Measurements from ENCODE around the gene ST6GALNAC2.
"Not testable (repeated sequence)": the region's sequence is repeated elsewhere in the genome, so short reads cannot be mapped to it uniquely, and the experiment has no call there.

Gene ST6GALNAC2

DNA sequence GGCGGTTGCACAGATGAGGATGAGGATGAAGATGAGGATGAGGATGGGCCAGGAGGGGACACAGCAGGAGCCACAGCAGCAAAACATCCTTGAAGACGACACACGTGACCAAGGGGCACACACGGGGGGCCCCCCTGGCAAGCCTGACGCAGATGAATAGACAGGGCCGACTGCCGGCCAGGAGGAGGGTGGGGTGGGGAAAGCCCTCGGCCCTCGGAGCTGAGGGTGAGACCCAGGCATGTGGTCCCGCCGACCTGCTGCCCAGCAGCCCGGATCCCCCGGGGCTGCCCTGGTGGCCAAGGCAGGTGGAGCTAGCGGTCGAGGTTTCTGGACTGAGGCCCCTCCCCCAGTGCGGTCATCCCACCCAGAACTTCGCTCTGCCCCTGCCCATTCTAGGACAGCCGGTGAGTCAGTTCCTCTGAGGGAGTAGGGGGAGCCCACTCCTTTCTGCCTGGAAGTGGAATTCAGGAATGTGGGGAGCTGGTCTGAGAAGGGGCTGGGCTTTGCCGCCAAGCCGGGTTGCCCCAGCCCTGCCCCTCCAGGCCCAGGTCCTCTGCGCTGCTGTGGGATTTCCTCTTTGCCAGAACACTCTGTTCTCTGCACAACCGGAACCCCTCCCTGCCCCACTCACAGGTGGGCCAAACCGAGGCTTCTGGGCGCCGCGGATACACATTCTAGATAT is 58.1 kb downstream of the ST6GALNAC2 start (continued):
- TF ChIP-seq GLIS1 (tag by site-specific recombination; IDR thresholded peaks at IDR 0.05) (peak; percentile 81), EGR2 (tag by site-specific recombination; IDR thresholded peaks at IDR 0.05; ENCODE audit: low read depth) (peak; percentile 43; the same call in 1 of the 2 replicates), ZIC2 (tag by site-specific recombination; IDR thresholded peaks at IDR 0.05) (peak; percentile 50), TRIM28 (IDR thresholded peaks at IDR 0.05; ENCODE audit: borderline replicate concordance, low read length) (no peak)
- TF ChIP-seq, protein P1, sequence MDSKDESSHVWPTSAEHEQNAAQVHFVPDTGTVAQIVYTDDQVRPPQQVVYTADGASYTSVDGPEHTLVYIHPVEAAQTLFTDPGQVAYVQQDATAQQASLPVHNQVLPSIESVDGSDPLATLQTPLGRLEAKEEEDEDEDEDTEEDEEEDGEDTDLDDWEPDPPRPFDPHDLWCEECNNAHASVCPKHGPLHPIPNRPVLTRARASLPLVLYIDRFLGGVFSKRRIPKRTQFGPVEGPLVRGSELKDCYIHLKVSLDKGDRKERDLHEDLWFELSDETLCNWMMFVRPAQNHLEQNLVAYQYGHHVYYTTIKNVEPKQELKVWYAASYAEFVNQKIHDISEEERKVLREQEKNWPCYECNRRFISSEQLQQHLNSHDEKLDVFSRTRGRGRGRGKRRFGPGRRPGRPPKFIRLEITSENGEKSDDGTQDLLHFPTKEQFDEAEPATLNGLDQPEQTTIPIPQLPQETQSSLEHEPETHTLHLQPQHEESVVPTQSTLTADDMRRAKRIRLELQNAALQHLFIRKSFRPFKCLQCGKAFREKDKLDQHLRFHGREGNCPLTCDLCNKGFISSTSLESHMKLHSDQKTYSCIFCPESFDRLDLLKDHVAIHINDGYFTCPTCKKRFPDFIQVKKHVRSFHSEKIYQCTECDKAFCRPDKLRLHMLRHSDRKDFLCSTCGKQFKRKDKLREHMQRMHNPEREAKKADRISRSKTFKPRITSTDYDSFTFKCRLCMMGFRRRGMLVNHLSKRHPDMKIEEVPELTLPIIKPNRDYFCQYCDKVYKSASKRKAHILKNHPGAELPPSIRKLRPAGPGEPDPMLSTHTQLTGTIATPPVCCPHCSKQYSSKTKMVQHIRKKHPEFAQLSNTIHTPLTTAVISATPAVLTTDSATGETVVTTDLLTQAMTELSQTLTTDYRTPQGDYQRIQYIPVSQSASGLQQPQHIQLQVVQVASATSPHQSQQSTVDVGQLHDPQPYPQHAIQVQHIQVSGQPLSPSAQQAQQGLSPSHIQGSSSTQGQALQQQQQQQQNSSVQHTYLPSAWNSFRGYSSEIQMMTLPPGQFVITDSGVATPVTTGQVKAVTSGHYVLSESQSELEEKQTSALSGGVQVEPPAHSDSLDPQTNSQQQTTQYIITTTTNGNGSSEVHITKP (tag by site-specific recombination; IDR thresholded peaks at IDR 0.05): peak; percentile 34; the same call in 1 of the 2 replicates
- TF ChIP-seq, protein P2, sequence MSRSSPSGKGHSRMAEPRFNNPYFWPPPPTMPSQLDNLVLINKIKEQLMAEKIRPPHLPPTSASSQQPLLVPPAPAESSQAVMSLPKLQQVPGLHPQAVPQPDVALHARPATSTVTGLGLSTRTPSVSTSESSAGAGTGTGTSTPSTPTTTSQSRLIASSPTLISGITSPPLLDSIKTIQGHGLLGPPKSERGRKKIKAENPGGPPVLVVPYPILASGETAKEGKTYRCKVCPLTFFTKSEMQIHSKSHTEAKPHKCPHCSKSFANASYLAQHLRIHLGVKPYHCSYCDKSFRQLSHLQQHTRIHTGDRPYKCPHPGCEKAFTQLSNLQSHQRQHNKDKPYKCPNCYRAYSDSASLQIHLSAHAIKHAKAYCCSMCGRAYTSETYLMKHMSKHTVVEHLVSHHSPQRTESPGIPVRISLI (tag by site-specific recombination; IDR thresholded peaks at IDR 0.05): no peak
- TF ChIP-seq, protein P3, sequence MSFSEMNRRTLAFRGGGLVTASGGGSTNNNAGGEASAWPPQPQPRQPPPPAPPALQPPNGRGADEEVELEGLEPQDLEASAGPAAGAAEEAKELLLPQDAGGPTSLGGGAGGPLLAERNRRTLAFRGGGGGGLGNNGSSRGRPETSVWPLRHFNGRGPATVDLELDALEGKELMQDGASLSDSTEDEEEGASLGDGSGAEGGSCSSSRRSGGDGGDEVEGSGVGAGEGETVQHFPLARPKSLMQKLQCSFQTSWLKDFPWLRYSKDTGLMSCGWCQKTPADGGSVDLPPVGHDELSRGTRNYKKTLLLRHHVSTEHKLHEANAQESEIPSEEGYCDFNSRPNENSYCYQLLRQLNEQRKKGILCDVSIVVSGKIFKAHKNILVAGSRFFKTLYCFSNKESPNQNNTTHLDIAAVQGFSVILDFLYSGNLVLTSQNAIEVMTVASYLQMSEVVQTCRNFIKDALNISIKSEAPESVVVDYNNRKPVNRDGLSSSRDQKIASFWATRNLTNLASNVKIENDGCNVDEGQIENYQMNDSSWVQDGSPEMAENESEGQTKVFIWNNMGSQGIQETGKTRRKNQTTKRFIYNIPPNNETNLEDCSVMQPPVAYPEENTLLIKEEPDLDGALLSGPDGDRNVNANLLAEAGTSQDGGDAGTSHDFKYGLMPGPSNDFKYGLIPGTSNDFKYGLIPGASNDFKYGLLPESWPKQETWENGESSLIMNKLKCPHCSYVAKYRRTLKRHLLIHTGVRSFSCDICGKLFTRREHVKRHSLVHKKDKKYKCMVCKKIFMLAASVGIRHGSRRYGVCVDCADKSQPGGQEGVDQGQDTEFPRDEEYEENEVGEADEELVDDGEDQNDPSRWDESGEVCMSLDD (tag by site-specific recombination; IDR thresholded peaks at IDR 0.05): peak; percentile 46; the same call in 1 of the 2 replicates

DNA sequence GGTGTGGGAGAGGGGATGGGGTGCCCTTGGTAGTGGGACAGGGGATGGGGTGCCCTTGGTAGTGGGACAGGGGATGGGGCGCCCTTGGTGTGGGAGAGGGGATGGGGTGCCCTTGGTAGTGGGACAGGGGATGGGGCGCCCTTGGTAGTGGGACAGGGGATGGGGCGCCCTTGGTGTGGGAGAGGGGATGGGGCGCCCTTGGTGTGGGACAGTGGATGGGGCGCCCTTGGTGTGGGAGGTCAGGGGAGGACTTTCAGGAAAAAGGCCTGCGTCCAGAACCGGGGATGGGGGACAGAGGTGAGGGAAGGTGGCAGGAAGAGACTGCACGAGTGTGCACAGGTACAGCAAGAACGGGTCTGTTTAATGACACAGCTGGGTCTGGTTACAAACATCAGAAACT is 58.6 kb downstream of the ST6GALNAC2 start:
- not testable (repeated sequence) for H3K4me3 ChIP-seq (ENCODE audit: low read depth, low read length); H3K36me3 ChIP-seq (ENCODE audit: control insufficient read depth in 2 of 2, insufficient read depth in 1 of 2, low read length in 2 of 2); H3K27ac ChIP-seq (ENCODE audit: extremely low read depth, low read depth, low read length); H3K9me3 ChIP-seq (ENCODE audit: control insufficient read depth, insufficient read depth, low read depth, low read length)
- ChIA-PET POLR2A (interaction anchor here (2.0 kb wide), 1 partner anchor 30 kb away, joined by 5 read pairs; no protein-coding TSS in a partner anchor), CTCF (interaction anchor here (1.2 to 2.4 kb wide), 2 partner anchors 19 to 60 kb away, joined by 4 to 21 read pairs; no protein-coding TSS in a partner anchor)
- peaks cover 16% of the 10 kb centered on the region for H3K4me1 ChIP-seq (ENCODE audit: control insufficient read depth, insufficient read depth, low read length)

DNA sequence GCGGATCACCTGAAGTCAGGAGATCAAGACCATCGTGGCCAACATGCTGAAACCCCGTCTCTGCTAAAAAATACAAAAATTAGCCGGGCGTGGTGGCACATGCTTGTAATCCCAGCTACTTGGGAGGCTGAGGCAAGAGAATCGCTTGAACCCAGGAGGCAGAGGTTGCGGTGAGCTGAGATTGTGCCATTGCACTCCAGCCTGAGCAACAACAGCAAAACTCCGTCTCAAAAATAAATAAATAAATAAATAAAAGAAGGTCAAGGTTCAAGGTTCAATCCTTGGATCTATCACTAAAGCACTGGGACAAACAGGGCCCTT is 60.2 kb downstream of the ST6GALNAC2 start:
- H3K4me3 ChIP-seq (ENCODE audit: low read depth, low read length); POLR2A ChIA-PET; H3K9me3 ChIP-seq (ENCODE audit: control insufficient read depth, insufficient read depth, low read depth, low read length); H3K36me3 ChIP-seq (ENCODE audit: control insufficient read depth in 2 of 2, insufficient read depth in 1 of 2, low read length in 2 of 2): not testable (repeated sequence)
- CTCF ChIA-PET: interaction anchor here (0.7 to 7.2 kb wide), 10 partner anchors 15 to 530 kb away, joined by 3 to 87 read pairs (median 26); no protein-coding TSS in a partner anchor
- TF ChIP-seq, protein P4, sequence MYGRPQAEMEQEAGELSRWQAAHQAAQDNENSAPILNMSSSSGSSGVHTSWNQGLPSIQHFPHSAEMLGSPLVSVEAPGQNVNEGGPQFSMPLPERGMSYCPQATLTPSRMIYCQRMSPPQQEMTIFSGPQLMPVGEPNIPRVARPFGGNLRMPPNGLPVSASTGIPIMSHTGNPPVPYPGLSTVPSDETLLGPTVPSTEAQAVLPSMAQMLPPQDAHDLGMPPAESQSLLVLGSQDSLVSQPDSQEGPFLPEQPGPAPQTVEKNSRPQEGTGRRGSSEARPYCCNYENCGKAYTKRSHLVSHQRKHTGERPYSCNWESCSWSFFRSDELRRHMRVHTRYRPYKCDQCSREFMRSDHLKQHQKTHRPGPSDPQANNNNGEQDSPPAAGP (tag by site-specific recombination; IDR thresholded peaks at IDR 0.05): 0 out of 2 replicates have a peak, but pooled peaks have one; percentile 7
- TF ChIP-seq KLF7 (tag by site-specific recombination; IDR thresholded peaks at IDR 0.05; ENCODE audit: borderline replicate concordance): 0 out of 2 replicates have a peak, but pooled peaks have one; percentile 21
- H3K27ac ChIP-seq (ENCODE audit: extremely low read depth, low read depth, low read length): peak overlapping the region; percentile 68; the same call in 1 of the 2 replicates
- peaks cover 16% of the 10 kb centered on the region for H3K4me1 ChIP-seq (ENCODE audit: control insufficient read depth, insufficient read depth, low read length)
